HG02885 (cell line): ENCODE results near the gene ECHS1.
A peak's percentile ranks its signal among the peaks of the same experiment; 100 is the strongest.
"Not testable (repeated sequence)": the region's sequence is repeated elsewhere in the genome, so short reads cannot be mapped to it uniquely, and the experiment has no call there.

Experiments
- ATAC-seq: cut with Tn5 transposase; IDR thresholded peaks from one replicate; pipeline ENCODE4 v1.9.1; 2021; ENCODE audit warnings: mild to moderate bottlenecking; ENCODE audit not compliant: unreplicated experiment, poor library complexity

Gene ECHS1

GRCh38 chr10:133373174-133374090 is at the start of gene ECHS1:
Gene ECHS1 (minus strand): TSS chr10:133373354. CDS start chr10:133373333, 21 bp downstream.
- ATAC-seq = peak; percentile 93

- no peak for ATAC-seq
These were observed 49.2 kb upstream of the ECHS1 start for GRCh38 chr10:133422223-133422806.

GRCh38 chr10:133421336-133422222 is 48.4 kb upstream of the ECHS1 start:
- ATAC-seq = no peak

- no peak for ATAC-seq
These were observed 47.4 kb upstream of the ECHS1 start for GRCh38 chr10:133420579-133420978.

- ATAC-seq = no peak
These were observed 46.9 kb upstream of the ECHS1 start for GRCh38 chr10:133420028-133420427.

- ATAC-seq = no peak
These were observed 46.2 kb upstream of the ECHS1 start for GRCh38 chr10:133419211-133419950.

GRCh38 chr10:133418289-133418993 is 45.3 kb upstream of the ECHS1 start:
- ATAC-seq = no peak

GRCh38 chr10:133415752-133416151 is 42.6 kb upstream of the ECHS1 start:
- ATAC-seq = no peak

- not testable (repeated sequence) for ATAC-seq
These were observed 41.2 kb upstream of the ECHS1 start for GRCh38 chr10:133414401-133414800.

- no peak for ATAC-seq
These were observed 39.2 kb upstream of the ECHS1 start for GRCh38 chr10:133412381-133412711.

GRCh38 chr10:133411523-133412380 is 38.6 kb upstream of the ECHS1 start:
- ATAC-seq = no peak

- ATAC-seq = no peak
These were observed 32.8 kb upstream of the ECHS1 start for GRCh38 chr10:133405844-133406527.

- ATAC-seq = no peak
These were observed 32.1 kb upstream of the ECHS1 start for GRCh38 chr10:133405272-133405671.

- no peak for ATAC-seq
These were observed 30.6 kb upstream of the ECHS1 start for GRCh38 chr10:133403784-133404183.

- no peak for ATAC-seq
These were observed 30.2 kb upstream of the ECHS1 start for GRCh38 chr10:133403359-133403758.

- ATAC-seq = no peak
These were observed 29.0 kb upstream of the ECHS1 start for GRCh38 chr10:133401981-133402725.

- peak; percentile 8 for ATAC-seq
These were observed 28.3 kb upstream of the ECHS1 start for GRCh38 chr10:133401500-133401899.
